Measurements from ENCODE around the gene CCDC170.

The CCDC170 gene

DNA sequence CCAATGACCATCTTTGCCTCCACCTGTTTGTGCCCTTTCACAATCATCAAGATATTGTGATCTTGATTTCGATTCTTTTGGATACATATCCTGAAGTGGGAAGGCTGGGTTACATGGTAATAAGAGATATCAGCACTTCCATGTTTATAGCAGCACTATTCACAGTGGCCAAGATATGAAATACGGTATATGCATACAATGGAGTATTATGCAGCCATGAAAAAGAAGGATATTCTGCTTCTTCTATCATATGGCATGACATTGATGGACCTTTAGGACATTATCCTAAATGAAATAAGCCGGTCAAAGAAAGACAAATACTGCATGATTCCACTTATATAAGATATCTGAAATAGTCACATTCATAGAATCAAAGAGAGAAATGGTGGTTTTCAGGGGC is 144.0 kb downstream of the CCDC170 start:
- TF ChIP-seq, protein P1, sequence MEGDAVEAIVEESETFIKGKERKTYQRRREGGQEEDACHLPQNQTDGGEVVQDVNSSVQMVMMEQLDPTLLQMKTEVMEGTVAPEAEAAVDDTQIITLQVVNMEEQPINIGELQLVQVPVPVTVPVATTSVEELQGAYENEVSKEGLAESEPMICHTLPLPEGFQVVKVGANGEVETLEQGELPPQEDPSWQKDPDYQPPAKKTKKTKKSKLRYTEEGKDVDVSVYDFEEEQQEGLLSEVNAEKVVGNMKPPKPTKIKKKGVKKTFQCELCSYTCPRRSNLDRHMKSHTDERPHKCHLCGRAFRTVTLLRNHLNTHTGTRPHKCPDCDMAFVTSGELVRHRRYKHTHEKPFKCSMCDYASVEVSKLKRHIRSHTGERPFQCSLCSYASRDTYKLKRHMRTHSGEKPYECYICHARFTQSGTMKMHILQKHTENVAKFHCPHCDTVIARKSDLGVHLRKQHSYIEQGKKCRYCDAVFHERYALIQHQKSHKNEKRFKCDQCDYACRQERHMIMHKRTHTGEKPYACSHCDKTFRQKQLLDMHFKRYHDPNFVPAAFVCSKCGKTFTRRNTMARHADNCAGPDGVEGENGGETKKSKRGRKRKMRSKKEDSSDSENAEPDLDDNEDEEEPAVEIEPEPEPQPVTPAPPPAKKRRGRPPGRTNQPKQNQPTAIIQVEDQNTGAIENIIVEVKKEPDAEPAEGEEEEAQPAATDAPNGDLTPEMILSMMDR (IDR thresholded peaks at IDR 0.05; ENCODE audit: insufficient read depth, low read depth, low read length, missing control alignments), result no peak

DNA sequence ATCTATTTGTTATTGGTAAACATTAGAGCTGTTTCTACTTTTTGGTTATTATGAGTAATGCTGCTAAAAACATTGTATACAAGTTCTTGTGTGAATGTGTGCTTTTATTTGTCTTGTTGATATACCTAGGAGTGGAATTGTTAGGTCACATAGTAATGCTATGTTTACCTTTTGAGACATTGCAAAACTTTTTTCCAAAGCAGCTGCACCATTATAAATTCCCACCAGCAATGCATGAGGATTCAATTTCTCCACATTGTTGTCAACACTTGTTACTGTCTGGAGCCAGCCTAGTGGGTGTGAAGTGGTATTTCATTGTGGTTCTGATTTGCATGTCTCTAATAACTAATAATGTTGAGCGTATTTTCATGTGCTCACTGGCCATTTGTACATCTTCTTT is 145.9 kb downstream of the CCDC170 start:
- TF ChIP-seq, protein P1 (IDR thresholded peaks at IDR 0.05; ENCODE audit: insufficient read depth, low read depth, low read length, missing control alignments), result no peak
- DNase-seq (ENCODE audit: low read depth), result no peak
- no peak overlapping the region for H3K4me3 ChIP-seq (ENCODE audit: low read length)

More for the DNA sequence above, 144.0 kb downstream of the CCDC170 start:
- H3K4me3 ChIP-seq (ENCODE audit: low read length), result no peak overlapping the region
- no peak for DNase-seq (ENCODE audit: low read depth)

DNA sequence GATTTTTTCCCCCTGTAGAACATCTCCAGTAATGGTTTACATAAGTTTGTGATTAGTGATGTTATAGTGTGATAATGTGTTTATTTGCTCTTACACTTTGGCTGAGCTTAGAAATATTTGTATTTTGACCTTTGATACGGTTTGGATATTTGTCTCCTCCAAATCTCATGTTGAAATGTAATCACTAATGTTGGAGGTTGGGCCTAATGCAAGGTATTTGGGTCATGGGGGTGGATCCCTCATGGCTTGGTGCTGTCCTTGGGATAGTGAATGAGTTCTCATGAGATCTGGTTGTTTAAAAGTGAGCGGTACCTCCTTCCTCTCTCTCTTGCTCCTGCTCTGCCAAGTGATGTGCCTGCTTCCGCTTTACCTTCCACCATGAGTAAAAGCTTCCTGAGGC is 147.2 kb downstream of the CCDC170 start:
- TF ChIP-seq, protein P1 (IDR thresholded peaks at IDR 0.05; ENCODE audit: insufficient read depth, low read depth, low read length, missing control alignments), result no peak
- DNase-seq (ENCODE audit: low read depth), result no peak
- H3K4me3 ChIP-seq (ENCODE audit: low read length), result no peak overlapping the region

DNA sequence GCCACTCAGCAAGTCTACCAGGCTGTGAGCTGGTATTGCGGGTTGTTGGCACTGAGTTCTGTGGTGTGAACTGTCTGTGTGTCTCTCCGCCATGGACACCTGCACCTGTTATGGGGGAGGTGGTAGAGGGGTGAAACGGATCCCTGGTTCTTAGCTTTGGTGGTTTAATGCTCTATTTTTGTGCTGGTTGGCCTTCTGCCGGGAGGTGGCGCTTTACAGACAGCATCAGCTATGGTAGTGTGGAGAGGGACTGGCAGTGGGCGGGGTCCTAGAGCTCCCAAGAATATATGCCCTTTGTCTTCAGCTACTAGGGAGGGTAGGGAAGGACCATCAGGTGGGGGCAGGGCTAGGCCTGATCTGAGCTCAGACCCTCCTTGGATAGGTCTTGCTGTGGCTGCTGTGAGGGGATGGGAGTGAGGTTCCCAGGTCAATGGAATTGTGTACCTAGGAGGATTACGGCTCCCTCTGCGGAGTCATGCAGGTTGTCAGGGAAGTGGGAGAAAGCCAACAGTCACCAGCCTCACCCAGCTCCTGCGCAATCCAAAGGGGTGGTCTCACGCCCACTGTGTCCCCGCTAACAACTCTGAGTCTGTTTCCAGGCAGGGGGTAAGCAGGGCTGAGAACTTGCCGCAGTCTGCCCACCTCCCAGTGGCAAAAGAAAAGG is 154.3 kb downstream of the CCDC170 start:
- no peak overlapping the region for H3K4me3 ChIP-seq (ENCODE audit: low read length)
- TF ChIP-seq, protein P1 (IDR thresholded peaks at IDR 0.05; ENCODE audit: insufficient read depth, low read depth, low read length, missing control alignments), result peak; percentile 48
- peak; percentile 29 for DNase-seq (ENCODE audit: low read depth)

DNA sequence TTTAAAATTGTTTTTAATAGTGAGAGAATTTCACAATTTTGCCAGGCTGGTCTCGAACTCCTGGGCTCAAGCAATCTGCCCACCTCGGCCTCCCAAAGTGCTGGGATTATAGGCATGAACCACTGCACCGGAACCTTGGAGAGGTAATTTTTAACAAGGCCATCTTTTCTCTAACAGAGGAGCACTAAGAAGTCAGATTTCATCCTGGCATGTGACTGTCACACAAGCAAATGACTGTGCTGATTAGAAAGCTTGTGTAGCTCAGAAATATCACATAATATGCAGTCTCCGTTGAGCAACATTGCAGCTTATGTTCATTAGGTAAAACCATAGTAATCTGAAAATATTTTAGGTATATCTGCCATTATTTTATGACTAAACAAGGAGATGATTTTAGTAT is 156.0 kb downstream of the CCDC170 start:
- no peak for DNase-seq (ENCODE audit: low read depth)
- TF ChIP-seq, protein P1 (IDR thresholded peaks at IDR 0.05; ENCODE audit: insufficient read depth, low read depth, low read length, missing control alignments), result no peak
- no peak overlapping the region for H3K4me3 ChIP-seq (ENCODE audit: low read length)

DNA sequence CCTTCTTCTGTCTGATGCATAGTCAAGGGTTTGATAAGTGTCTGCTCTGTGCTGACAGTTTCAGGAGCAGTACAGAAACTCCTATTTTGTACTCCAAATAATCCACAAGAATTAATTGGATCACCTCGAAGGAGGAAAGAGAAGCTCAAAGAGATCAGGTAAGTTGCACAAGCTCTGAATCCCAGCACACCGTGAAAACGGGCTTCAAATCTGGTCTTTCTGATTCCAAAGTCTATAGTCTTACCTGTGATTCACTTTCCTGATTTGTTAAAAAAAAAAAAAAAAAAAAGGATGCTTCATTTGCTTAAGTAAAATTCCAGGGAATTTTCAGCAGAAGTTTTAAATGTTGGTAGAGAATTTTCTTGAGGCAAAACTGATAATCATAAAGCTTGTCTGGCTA is 157.8 kb downstream of the CCDC170 start:
- DNase-seq (ENCODE audit: low read depth), result no peak
- TF ChIP-seq, protein P1 (IDR thresholded peaks at IDR 0.05; ENCODE audit: insufficient read depth, low read depth, low read length, missing control alignments), result no peak
- H3K4me3 ChIP-seq (ENCODE audit: low read length), result no peak overlapping the region

DNA sequence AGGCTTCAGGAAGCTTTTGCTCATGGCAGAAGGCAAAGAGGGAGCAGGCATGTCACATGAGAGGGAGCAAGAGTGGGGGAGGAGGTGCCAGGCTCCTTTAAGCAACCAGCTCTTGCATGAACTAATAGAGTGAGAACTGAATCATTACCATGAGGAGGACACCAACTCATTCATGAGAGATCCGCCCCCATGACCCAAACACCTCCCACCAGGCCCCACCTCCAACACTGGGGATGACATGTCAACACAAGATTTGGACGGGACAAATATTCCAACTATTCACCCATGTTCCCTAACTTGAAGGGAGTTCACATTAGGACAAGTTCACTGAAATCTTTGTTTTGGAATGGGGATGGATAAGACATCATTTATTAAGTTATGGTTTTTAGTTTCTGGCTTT is 158.5 kb downstream of the CCDC170 start:
- TF ChIP-seq, protein P1 (IDR thresholded peaks at IDR 0.05; ENCODE audit: insufficient read depth, low read depth, low read length, missing control alignments), result no peak
- DNase-seq (ENCODE audit: low read depth), result peak; percentile 79
- no peak overlapping the region for H3K4me3 ChIP-seq (ENCODE audit: low read length)

Data from epithelial cell of esophagus (primary cell).